GM12891 (cell line): Measurements from ENCODE around the gene MCM7.

ENCODE experiments used
- DNase-seq: peaks from one replicate; pipeline ENCODE4 v3.0.0; 2011; ENCODE audit warnings: low spot score; ENCODE audit not compliant: insufficient read length
- FAIRE-seq: peaks from 2 replicates; lab custom pipeline; 2011; peaks lifted over from hg19 to GRCh38; lab: Jason Lieb, UNC
- PAX5 ChIP-seq: IDR thresholded peaks from 2 replicates; pipeline ENCODE4 v1.6.1; 2011; ENCODE audit warnings: low read length, moderate library complexity, mild to moderate bottlenecking; ENCODE audit not compliant: insufficient read depth, severe bottlenecking
- POLR2A ChIP-seq: IDR thresholded peaks from 2 replicates; pipeline ENCODE4 v1.6.1; 2011; ENCODE audit warnings: low read depth, low read length, control low read depth
- POLR2AphosphoS5 ChIP-seq: IDR thresholded peaks from 2 replicates; pipeline ENCODE4 v1.6.1; 2011; ENCODE audit warnings: low read depth, low read length, control low read depth
- POU2F2 ChIP-seq: IDR thresholded peaks from 2 replicates; pipeline ENCODE4 v1.6.1; 2011; ENCODE audit warnings: low read depth, mild to moderate bottlenecking, control low read depth, low read length, moderate library complexity
- SPI1 ChIP-seq: IDR thresholded peaks from 2 replicates; pipeline ENCODE4 v1.6.1; 2011; ENCODE audit warnings: low read depth, low read length, control low read depth
- TAF1 ChIP-seq: IDR thresholded peaks from 2 replicates; pipeline ENCODE4 v1.6.1; 2011; ENCODE audit warnings: low read depth, low read length, control low read depth

Gene MCM7

GRCh38 chr7:100057006-100057405 is 44.2 kb downstream of the MCM7 start:
- no peak for FAIRE-seq
- DNase-seq, result no peak
- no peak for TF ChIP-seq POU2F2

DNA sequence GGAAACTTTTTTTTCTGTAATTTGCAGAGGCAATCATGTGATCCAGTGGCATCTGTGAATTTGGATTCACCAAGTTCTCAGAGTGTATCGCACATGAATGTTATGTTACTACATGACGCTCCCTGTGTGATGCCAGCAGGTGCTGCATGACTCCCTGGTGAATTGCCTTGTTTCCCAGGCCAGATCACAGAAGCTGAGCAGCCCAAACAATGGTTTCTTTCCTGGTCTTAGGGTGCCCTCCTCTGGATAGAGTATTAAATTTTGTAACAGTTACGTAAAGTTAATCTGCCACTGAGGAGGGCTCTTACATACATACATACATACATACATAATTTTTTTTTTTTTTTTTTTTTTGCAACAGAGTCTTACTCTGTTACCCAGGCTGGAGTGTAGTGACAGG is 48.0 kb downstream of the MCM7 start:
- TF ChIP-seq POLR2AphosphoS5 (no peak), SPI1 (no peak), POU2F2 (no peak), POLR2A (no peak), TAF1 (no peak), PAX5 (no peak)

DNA sequence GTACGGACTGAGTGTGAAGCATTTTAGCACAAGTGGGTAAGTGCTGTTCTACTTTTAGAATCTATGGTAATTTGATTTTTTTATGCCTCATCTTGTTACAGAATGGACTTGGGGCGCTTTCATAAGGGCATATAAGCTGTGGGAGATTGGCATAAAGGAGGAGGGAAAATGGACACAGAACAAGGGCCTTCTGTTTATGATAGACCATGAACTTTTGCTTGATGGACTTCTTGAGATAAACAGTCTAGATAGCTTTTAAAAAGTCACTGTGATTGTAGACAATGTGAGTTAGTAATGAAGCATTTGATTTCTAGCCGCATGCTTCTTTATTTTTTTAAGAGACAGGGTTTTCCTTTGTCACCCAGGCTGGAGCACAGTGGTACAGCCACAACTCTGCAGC is 49.6 kb downstream of the MCM7 start:
- no peak for TF ChIP-seq TAF1
- no peak for TF ChIP-seq SPI1
- TF ChIP-seq PAX5, result no peak
- TF ChIP-seq POU2F2, result no peak
- DNase-seq (no peak), FAIRE-seq (no peak)

More for the DNA sequence above, 48.0 kb downstream of the MCM7 start:
- peak; percentile 47 for FAIRE-seq
- DNase-seq, result peak; percentile 26

DNA sequence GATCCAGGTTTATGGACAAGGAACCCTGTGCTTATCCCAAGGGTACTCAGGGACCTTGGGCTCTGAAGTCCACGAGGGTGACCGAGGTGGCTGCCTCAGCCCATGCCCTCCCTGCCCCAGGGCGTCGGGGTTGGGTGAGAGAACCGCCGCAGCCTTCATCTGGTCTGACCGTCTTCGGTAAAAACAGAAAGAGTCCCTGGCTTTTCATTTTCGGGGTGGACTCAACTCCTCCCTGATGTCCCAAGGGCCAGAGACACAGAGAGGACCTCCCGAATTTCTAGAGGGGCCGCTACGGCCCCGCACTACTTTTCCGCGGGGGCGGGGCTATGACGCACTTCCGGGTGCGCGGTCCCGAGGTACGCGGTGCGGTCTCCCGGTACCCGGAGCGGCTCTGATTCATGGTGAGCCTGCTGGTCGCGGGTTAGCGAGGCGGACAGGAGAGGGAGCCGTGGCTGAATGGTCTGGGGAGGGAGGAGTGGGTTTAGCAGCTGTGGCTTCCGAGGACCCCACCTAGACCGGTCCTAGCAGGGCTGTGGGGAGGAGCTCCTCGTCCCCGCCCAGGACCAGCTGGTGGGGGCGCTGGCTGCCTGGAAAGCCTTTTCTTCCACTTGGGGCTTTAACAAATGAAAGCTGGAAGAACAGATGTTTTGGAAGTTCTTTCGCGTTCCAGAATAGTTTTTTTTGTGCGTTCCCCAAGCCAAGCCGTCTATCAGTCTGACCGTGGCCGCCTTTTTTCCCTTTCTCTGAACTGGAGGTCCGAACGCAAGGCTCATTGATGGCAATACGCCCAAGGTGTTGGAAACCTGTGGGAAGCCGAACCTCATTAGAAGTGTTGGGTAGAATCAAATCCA is 51.5 kb downstream of the MCM7 start, which contains the start of gene ZSCAN21:
Gene ZSCAN21 (plus strand): TSS at position 334 of the 851 bp plus-strand sequence. CDS start 7,233 bp downstream, outside the sequence.
- TF ChIP-seq PAX5 (no peak), TAF1 (peak; percentile 53; the same call in 1 of the 2 replicates), POLR2A (peak; percentile 89), POLR2AphosphoS5 (peak; percentile 87), POU2F2 (peak; percentile 31; the same call in 1 of the 2 replicates)
- peak; percentile 64 for FAIRE-seq
- DNase-seq, result peak; percentile 78

GRCh38 chr7:100048680-100049079 is 52.5 kb downstream of the MCM7 start:
- TF ChIP-seq POU2F2, result no peak
- DNase-seq, result no peak
- no peak for FAIRE-seq

- FAIRE-seq (peak; percentile 50), DNase-seq (no peak)
- no peak for TF ChIP-seq POLR2AphosphoS5
- no peak for TF ChIP-seq SPI1
- no peak for TF ChIP-seq TAF1
- no peak for TF ChIP-seq POU2F2
- peak; percentile 41 for TF ChIP-seq PAX5
These were observed 56.5 kb downstream of the MCM7 start for GRCh38 chr7:100044718-100045117.
